Cardiac fibroblast (primary cell): Measurements from ENCODE around the gene PYCR2.

ENCODE experiments used
- DNase-seq, 2 donors: peaks; one replicate each; pipeline versions ENCODE4 v3.0.0 to v3.0.0-alpha.2; 2010; ENCODE audit warnings: low read depth in 2 of 2
- H3K4me3 ChIP-seq, 2 donors: replicated peaks in 1 of 2; 1 replicate in 1 of 2; 2 replicates in 1 of 2; pipeline ENCODE4 v1.5.1; 2011; ENCODE audit warnings: low read depth in 2 of 2, low read length in 2 of 2, mild to moderate bottlenecking in 2 of 2, moderate library complexity in 1 of 2
- TF ChIP-seq, protein P1 (sequence below): IDR thresholded peaks from one replicate; pipeline ENCODE4 v1.5.1; 2011; ENCODE audit warnings: low read depth, mild to moderate bottlenecking, low read length, inconsistent platforms

Gene PYCR2

GRCh38 chr1:225874431-225874830 lies 49.6 kb downstream of the PYCR2 start:
- TF ChIP-seq, protein P1, sequence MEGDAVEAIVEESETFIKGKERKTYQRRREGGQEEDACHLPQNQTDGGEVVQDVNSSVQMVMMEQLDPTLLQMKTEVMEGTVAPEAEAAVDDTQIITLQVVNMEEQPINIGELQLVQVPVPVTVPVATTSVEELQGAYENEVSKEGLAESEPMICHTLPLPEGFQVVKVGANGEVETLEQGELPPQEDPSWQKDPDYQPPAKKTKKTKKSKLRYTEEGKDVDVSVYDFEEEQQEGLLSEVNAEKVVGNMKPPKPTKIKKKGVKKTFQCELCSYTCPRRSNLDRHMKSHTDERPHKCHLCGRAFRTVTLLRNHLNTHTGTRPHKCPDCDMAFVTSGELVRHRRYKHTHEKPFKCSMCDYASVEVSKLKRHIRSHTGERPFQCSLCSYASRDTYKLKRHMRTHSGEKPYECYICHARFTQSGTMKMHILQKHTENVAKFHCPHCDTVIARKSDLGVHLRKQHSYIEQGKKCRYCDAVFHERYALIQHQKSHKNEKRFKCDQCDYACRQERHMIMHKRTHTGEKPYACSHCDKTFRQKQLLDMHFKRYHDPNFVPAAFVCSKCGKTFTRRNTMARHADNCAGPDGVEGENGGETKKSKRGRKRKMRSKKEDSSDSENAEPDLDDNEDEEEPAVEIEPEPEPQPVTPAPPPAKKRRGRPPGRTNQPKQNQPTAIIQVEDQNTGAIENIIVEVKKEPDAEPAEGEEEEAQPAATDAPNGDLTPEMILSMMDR = no peak
- DNase-seq = no peak
- H3K4me3 ChIP-seq = no peak overlapping the region

DNA sequence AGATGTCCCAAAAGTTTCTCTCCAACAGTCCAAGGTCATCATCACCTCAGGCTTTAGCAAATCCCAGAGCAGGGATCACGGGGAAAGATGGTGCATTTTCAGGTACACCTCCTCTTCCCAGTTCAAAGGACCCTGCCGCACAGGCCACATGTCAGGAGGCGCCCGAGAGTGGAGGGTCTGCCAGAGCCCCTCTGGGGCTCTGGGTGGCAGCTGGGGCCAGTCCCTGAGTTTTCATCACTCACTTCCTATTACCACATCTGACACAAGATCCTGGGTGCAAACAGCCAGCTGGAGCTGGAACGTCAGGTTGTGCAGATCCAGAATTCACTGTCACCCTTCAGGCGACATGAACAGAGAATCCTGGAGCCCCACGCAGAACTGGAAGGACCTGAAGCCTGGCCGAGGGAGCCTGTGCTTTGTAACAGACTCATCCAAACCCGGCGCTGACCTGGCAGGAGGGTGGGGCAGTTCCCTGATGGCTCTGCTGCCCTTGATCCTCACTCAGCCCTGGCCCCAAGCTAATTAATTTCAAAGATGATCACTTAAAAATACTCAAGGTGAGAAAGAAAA lies 50.7 kb downstream of the PYCR2 start:
- TF ChIP-seq, protein P1 = no peak
- H3K4me3 ChIP-seq = no peak overlapping the region
- no peak for DNase-seq

GRCh38 chr1:225872075-225872430 lies 52.0 kb downstream of the PYCR2 start:
- DNase-seq = no peak
- TF ChIP-seq, protein P1 = no peak
- no peak overlapping the region for H3K4me3 ChIP-seq

GRCh38 chr1:225871359-225872074 lies 52.5 kb downstream of the PYCR2 start:
- TF ChIP-seq, protein P1 = no peak
- no peak overlapping the region for H3K4me3 ChIP-seq
- DNase-seq = peak in 1 of 2 donors; percentile 30

- no peak for DNase-seq
- TF ChIP-seq, protein P1 = no peak
- no peak overlapping the region for H3K4me3 ChIP-seq
Observed at GRCh38 chr1:225870911-225871310, 53.1 kb downstream of the PYCR2 start.
